Vagina (tissue), 2 donors: ENCODE measurements around the gene SMS. TPM values are rescaled to one million over a fixed set of nuclear protein-coding genes. Genes with fewer than 3 reads are reported as not detected.

ENCODE experiments used
- DNase-seq, 2 donors: peaks; one replicate each; pipeline ENCODE4 v3.0.0-alpha.2; 2017; ENCODE audit errors: extremely low spot score in 2 of 2
- H3K27ac ChIP-seq: fragments of 200-600 bp; sonication (generic); one replicate; pipeline ENCODE4 v1.5.1; 2019
- H3K27me3 ChIP-seq: fragments of 200-600 bp; sonication (generic); one replicate; pipeline ENCODE4 v1.5.1; 2019
- H3K36me3 ChIP-seq, 2 donors: fragments of 200-600 bp; sonication (generic); one replicate each; pipeline ENCODE4 v1.5.1; 2017 to 2019
- H3K4me1 ChIP-seq: fragments of 200-600 bp; sonication (generic); one replicate; pipeline ENCODE4 v1.5.1; 2019
- H3K4me3 ChIP-seq, 2 donors: fragments of 200-600 bp; sonication (generic); 1 replicate in 1 of 2; 2 replicates in 1 of 2; pipeline ENCODE4 v1.5.1; 2016 to 2019
- H3K9me3 ChIP-seq: fragments of 200-600 bp; sonication (generic); one replicate; pipeline ENCODE4 v1.5.1; 2019
- POLR2A ChIP-seq, 2 donors: fragments of 450-650 bp; IDR thresholded peaks; one replicate each; pipeline ENCODE4 v1.6.1; 2017; ENCODE audit warnings: antibody characterized with exemption in 2 of 2, mild to moderate bottlenecking in 2 of 2, moderate library complexity in 2 of 2
- POLR2AphosphoS5 ChIP-seq, 2 donors: sonication (generic); formaldehyde crosslinking; IDR thresholded peaks; one replicate each; pipeline ENCODE4 v1.9.0; 2017; ENCODE audit warnings: antibody characterized with exemption in 2 of 2, mild to moderate bottlenecking in 2 of 2, low read depth in 1 of 2; ENCODE audit not compliant: insufficient read depth in 1 of 2
- intact Hi-C: fragments of 100-400 bp; cut with DNase I; formaldehyde crosslinking; loops from one replicate; pipeline ENCODE4 v1.15.1; 2023
- total RNA-seq: library from RNA; depleted of rRNA; stranded (reverse); fragments of >200 nt; gene quantifications from one replicate; pipeline ENCODE4 v1.2.3, GENCODE V29; 2016
- TF ChIP-seq, protein P1 (sequence below), 3 experiments: fragments of 450-650 bp in 2 of 3; fragments of 200-600 bp in 1 of 3; sonication (generic) in 1 of 3; IDR thresholded peaks; one replicate each; pipeline ENCODE4 v1.5.1; 2017 to 2019; ENCODE audit warnings: antibody characterized with exemption in 3 of 3, mild to moderate bottlenecking in 2 of 3, moderate library complexity in 2 of 3

The SMS gene
- total RNA-seq, 1 donor from 2014 or later: 36.8 TPM

DNA sequence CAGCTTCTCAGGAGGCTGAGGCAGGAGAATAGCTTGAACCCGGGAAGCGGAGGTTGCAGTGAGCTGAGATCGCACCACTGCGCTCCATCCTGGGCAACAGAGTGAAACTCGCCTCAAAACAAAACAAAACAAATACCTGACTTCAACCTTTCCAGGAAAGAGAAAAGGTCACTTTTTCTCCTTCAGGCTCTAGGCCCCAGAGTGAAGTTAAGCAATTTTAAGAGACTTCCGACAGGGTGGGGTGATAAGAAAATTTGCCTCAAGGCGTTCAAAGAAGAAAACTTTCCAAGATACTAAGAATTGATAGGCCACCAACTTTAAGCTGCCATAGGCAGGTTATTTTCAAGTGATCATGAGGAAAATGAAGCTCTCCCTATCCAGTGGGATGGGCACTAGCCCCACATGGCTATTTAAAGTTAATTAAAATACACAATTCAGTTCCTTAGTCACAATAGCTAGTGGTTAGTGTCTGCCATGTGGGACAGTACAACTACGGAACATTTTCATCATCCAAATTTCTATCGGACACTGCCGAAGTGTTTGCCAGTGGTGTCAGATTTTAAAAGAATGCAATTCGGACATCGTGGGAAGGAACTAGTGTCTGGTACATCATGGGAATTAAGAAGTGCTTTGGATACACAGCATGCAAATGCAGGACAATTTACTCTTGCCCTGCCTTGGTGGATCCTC, 33.0 kb downstream of the SMS start:
- H3K36me3 ChIP-seq: peaks cover 0 to 10% of the 10 kb centered on the region in 2 donors
- TF ChIP-seq POLR2AphosphoS5 (IDR thresholded peaks at IDR 0.05; ENCODE audit: insufficient read depth in 1 of 2, low read depth in 1 of 2) (no peak), POLR2A (IDR thresholded peaks at IDR 0.05) (no peak)
- TF ChIP-seq, protein P1, sequence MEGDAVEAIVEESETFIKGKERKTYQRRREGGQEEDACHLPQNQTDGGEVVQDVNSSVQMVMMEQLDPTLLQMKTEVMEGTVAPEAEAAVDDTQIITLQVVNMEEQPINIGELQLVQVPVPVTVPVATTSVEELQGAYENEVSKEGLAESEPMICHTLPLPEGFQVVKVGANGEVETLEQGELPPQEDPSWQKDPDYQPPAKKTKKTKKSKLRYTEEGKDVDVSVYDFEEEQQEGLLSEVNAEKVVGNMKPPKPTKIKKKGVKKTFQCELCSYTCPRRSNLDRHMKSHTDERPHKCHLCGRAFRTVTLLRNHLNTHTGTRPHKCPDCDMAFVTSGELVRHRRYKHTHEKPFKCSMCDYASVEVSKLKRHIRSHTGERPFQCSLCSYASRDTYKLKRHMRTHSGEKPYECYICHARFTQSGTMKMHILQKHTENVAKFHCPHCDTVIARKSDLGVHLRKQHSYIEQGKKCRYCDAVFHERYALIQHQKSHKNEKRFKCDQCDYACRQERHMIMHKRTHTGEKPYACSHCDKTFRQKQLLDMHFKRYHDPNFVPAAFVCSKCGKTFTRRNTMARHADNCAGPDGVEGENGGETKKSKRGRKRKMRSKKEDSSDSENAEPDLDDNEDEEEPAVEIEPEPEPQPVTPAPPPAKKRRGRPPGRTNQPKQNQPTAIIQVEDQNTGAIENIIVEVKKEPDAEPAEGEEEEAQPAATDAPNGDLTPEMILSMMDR (IDR thresholded peaks at IDR 0.05): no peak
- H3K9me3 ChIP-seq: no peaks in the 10 kb centered on the region
- H3K27me3 ChIP-seq: no peaks in the 10 kb centered on the region
- intact Hi-C loops: no loop called here
- DNase-seq: no peak
- no peak overlapping the region for H3K27ac ChIP-seq
- H3K4me3 ChIP-seq: no peak overlapping the region
- H3K4me1 ChIP-seq: no peaks in the 10 kb centered on the region

DNA sequence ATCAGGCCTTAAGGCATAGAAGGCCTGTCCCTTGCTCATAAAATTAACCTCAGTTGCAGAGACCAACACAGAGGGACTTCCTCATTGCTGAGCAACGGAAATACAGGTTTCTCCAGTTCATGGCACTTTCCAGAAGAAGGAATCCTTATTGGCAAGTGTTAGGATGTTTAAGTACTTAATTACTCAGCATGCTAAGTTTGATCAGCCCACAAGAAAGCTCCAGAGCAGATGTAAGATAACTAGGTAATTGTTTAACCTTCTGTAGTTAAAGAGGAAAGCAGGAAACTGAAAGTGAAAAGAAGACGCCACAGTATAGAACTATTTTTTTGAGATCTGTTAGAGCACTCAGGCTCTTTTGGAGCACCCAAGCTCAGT, 33.5 kb downstream of the SMS start:
- no peak overlapping the region for H3K4me3 ChIP-seq
- no peak for DNase-seq
- intact Hi-C loops: no loop called here

DNA sequence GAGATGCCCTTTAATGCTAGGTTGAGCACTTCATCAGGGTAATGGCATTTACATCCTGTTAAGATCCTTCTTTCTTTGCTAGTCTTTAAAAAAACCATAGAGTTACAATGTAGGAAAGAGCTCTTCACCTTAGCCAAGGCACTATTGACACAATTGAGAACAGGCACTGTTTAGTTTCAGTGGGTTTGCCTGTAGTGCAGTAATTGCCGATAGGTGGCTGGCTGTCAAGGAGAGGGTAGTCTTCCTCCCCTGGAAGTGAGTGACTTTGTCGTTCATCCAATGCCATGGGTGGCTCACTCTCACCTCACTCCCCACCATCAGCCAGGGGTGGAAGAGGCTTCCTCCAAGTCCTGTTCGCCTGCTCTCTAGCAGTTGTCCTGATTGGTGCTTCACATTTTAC, 34.7 kb downstream of the SMS start:
- Histone ChIP-seq H3K9me3 (no peaks in the 10 kb centered on the region), H3K4me3 (no peak overlapping the region), H3K27ac (no peak overlapping the region), H3K4me1 (no peaks in the 10 kb centered on the region), H3K27me3 (no peaks in the 10 kb centered on the region), H3K36me3 (peaks cover 0 to 10% of the 10 kb centered on the region in 2 donors)
- no peak for DNase-seq
- intact Hi-C loops: no loop called here
- no peak for TF ChIP-seq POLR2AphosphoS5 (IDR thresholded peaks at IDR 0.05; ENCODE audit: insufficient read depth in 1 of 2, low read depth in 1 of 2)
- TF ChIP-seq, protein P1 (IDR thresholded peaks at IDR 0.05): no peak
- no peak for TF ChIP-seq POLR2A (IDR thresholded peaks at IDR 0.05)

More for the DNA sequence above, 33.5 kb downstream of the SMS start:
- H3K36me3 ChIP-seq: peaks cover 0 to 10% of the 10 kb centered on the region in 2 donors
- TF ChIP-seq, protein P1 (IDR thresholded peaks at IDR 0.05): no peak
- no peak for TF ChIP-seq POLR2A (IDR thresholded peaks at IDR 0.05)
- no peak for TF ChIP-seq POLR2AphosphoS5 (IDR thresholded peaks at IDR 0.05; ENCODE audit: insufficient read depth in 1 of 2, low read depth in 1 of 2)
- H3K27ac ChIP-seq: peak overlapping the region; percentile 36
- no peaks in the 10 kb centered on the region for H3K27me3 ChIP-seq
- no peaks in the 10 kb centered on the region for H3K9me3 ChIP-seq
- no peaks in the 10 kb centered on the region for H3K4me1 ChIP-seq

GRCh38 chrX:21975812-21976211, 35.3 kb downstream of the SMS start:
- TF ChIP-seq POLR2A (IDR thresholded peaks at IDR 0.05): no peak
- TF ChIP-seq, protein P1 (IDR thresholded peaks at IDR 0.05): no peak
- TF ChIP-seq POLR2AphosphoS5 (IDR thresholded peaks at IDR 0.05; ENCODE audit: insufficient read depth in 1 of 2, low read depth in 1 of 2): no peak

DNA sequence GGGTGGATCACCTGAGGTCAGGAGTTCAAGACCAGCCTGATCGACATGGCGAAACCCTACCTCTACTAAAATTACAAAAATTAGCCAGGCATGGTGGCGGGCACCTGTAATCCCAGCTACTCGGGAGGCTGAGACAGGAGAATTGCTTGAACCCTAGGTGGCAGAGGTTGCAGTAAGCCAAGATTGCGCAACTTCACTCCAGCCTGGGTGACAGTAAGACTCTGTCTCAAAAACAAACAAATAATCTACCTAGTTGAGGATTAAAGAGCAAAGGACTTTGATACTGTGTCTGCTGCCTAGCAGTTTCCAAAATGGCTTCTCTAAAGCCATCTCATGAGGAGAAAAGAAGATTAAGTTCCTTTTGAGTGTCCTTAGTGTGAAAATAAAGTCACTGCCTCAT, 37.8 kb downstream of the SMS start:
- H3K36me3 ChIP-seq: peaks cover 0 to 5% of the 10 kb centered on the region in 2 donors
- no peak for DNase-seq
- intact Hi-C loops: no loop called here
- H3K27ac ChIP-seq: no peak overlapping the region
- no peaks in the 10 kb centered on the region for H3K9me3 ChIP-seq
- H3K4me3 ChIP-seq: no peak overlapping the region
- no peaks in the 10 kb centered on the region for H3K4me1 ChIP-seq
- H3K27me3 ChIP-seq: no peaks in the 10 kb centered on the region
- TF ChIP-seq POLR2A (IDR thresholded peaks at IDR 0.05): no peak
- no peak for TF ChIP-seq POLR2AphosphoS5 (IDR thresholded peaks at IDR 0.05; ENCODE audit: insufficient read depth in 1 of 2, low read depth in 1 of 2)

More at GRCh38 chrX:21975812-21976211, 35.3 kb downstream of the SMS start:
- peaks cover 0 to 10% of the 10 kb centered on the region in 2 donors for H3K36me3 ChIP-seq
- intact Hi-C loops: no loop called here
- H3K27me3 ChIP-seq: no peaks in the 10 kb centered on the region
- no peaks in the 10 kb centered on the region for H3K4me1 ChIP-seq
- no peak for DNase-seq
- H3K27ac ChIP-seq: no peak overlapping the region
- no peaks in the 10 kb centered on the region for H3K9me3 ChIP-seq
- no peak overlapping the region for H3K4me3 ChIP-seq
